SIG-M5 treated with dmso at 0.1 percent for 504 hours (cell line): Measurements from ENCODE around the gene PHF13.
"Not testable (repeated sequence)": the region's sequence is repeated elsewhere in the genome, so short reads cannot be mapped to it uniquely, and the experiment has no call there.

Source experiments
- DNase-seq: peaks from one replicate; lab custom pipeline; 2025; ENCODE audit not compliant: unreplicated experiment; lab: John Stamatoyannopoulos, UW

PHF13 gene

DNA sequence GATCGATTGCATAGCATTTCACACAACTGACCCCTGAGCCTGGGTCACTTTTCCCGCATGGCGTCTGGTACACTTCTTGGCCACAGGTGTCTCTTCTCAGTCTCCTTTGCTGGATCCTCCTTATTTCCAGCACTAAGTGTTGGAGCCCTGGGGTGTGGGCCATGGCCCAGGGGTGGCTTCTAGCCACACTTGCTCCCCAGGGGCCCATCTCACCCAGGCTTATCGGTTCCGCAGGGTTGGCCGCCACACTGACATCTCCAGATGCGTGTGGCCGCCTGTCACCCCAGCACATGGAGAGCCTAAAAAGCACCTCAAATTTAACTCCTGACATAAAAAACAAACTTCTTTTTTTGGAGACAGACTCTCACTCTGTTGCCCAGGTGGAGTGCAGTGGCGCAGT lies 13.5 kb downstream of the PHF13 start:
- DNase-seq, result no peak

GRCh38 chr1:6627841-6628545 lies 14.5 kb downstream of the PHF13 start:
- no peak for DNase-seq

GRCh38 chr1:6628971-6629479 lies 15.5 kb downstream of the PHF13 start:
- no peak for DNase-seq

DNA sequence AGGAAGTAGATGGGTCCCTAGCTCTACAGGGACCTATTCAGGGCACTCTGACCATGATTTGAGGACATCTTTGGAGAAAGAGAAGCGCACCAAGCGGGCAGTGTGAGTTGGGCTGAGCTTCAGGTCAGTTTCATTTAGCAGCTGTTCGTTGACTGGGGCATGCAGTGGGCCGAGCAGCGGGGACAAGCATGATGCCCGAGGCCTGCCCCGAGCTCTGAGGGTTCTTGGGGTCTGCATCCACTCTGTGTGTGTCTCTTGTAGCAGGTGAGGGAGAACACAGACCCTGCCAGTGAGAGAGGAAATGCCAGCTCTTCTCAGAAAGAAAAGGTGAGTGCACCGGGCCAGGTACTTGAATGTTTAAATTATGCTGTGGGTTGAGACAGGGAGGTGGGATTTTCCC lies 16.5 kb downstream of the PHF13 start:
- no peak for DNase-seq

- DNase-seq, result no peak
Measured at GRCh38 chr1:6631058-6631457, 17.5 kb downstream of the PHF13 start.

DNA sequence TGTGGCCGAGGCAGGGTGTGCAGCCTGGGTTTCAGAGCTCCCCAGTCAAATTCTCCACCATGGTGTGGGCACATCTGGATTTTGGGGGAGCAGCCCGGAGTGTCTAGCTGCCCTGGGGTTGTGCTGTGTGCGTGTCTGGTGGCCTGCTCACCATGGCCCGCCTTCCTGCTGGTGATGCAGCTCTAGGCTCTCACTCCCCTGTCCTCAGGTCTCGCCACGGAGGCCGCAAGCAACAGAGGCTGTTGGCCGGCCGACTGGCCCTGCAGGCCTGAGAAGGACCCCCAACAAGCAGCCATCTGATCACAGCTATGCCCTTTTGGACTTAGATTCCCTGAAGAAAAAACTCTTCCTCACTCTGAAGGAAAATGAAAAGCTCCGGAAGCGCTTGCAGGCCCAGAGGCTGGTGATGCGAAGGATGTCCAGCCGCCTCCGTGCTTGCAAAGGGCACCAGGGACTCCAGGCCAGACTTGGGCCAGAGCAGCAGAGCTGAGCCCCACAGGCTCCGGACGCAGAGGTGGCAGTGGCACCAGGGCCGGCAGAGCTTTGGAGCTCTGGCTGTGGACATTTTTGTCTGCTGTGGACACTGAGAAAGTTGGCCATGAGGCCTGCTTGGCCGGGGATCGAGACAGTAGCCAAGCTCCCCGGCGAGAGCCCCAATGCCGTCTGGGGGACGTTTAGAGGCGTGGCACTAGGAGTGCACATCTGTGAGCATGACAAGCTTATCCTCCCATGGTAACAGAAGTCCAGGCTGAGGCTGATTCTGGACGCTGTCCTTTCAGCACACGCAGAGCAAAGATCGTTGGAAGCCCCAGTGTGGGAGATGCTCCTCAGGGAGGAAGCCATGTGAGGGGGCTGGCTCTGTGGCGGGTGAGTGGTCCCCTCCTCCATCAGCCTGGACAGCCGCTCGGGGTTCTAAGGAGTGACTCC lies 19.3 kb downstream of the PHF13 start:
- DNase-seq, result no peak

- no peak for DNase-seq
Measured at GRCh38 chr1:6634371-6635052, 21.0 kb downstream of the PHF13 start.

- DNase-seq, result no peak
Measured at GRCh38 chr1:6635161-6635909, 21.8 kb downstream of the PHF13 start.

- no peak for DNase-seq
Measured at GRCh38 chr1:6635910-6636760, 22.6 kb downstream of the PHF13 start.

GRCh38 chr1:6636778-6637177 lies 23.2 kb downstream of the PHF13 start:
- DNase-seq, result not testable (repeated sequence)

DNA sequence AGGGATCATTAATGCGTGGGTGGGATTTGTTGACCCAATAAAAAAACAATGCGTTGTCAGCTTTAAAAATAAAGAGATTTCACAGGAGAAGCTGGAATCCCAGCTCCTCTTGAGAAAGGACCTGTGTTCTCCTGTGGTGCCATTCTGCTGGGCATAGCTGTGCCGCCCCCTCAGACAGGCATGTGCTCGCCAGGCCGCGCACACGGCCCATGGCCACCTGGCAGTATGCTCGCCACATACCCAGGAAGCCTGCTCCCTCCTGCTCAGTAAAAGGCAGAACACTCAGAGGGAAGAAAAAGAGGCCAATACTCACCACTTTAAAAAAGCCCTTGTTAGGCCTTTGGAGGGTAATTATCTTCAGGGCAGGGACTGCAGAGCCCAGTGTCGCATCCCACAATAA lies 24.2 kb downstream of the PHF13 start:
- no peak for DNase-seq

DNA sequence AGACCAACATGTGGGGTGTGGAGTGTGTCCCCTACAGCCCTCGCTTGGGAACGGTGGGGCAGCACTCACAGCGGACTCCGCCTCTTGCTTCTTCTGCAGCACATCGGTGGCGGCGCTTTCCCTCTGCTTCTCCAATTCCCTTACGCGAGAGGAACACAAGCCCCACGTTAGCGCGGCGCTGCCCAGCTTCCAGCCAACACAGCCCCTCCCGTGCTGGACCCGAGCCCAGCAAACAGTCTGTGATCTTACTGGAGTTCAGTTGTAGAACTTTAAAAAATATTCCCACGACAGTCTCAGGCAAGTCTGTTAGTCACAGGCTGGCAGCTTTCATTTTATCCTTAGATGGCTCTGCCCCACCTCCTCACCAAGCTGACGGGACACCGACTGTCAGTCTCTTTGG lies 24.7 kb downstream of the PHF13 start:
- no peak for DNase-seq

GRCh38 chr1:6640867-6641266 lies 27.3 kb downstream of the PHF13 start:
- not testable (repeated sequence) for DNase-seq

DNA sequence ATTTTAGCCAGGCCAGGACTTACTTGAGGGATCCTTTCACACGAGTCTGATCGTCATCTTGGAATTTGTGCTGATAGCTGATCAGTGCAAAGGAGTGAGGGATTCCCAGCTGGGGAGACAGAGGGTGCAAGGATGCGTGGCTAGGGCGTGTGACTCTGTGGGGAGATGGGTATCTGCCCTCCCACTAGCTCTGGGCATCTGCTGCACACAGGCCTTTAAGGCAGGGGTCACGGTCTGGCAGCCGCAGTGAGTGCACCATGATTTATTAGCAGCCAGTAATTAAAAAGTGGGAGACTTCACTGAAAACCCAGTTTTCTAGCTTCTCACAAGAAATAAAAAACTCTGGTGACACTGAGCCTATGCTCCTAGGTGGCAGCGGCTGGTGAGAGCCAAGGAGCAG lies 31.5 kb downstream of the PHF13 start:
- DNase-seq, result no peak

- peak; percentile 56 for DNase-seq
Measured at GRCh38 chr1:6646499-6647148, 33.1 kb downstream of the PHF13 start.

DNA sequence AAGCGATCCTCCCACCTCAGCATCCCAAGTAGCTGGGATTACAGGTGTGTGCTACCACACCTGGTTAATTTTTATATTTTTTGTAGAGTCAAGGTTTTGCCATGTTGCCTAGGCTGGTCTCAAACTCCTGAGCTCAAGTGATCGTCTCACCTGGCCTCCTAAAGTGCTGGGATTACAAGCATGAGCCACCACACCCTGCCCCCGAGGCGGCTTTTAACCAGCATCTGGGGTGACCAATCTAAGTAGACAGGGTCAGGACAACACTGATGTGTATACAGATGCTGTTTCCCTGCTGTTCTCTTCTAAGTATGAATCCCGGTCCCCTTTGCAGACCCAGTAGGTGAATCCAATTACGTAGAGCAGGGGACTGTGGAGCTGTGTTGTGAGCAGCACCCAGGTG lies 35.0 kb downstream of the PHF13 start:
- DNase-seq, result no peak

GRCh38 chr1:6651909-6652308 lies 38.4 kb downstream of the PHF13 start:
- DNase-seq, result no peak

GRCh38 chr1:6652986-6653385 lies 39.5 kb downstream of the PHF13 start:
- DNase-seq, result no peak
